KMS-11 (cell line): ENCODE results near the gene EIF5B.
"Not testable (repeated sequence)": the region's sequence is repeated elsewhere in the genome, so short reads cannot be mapped to it uniquely, and the experiment has no call there.

Experiments
- H2AFZ ChIP-seq: fragments of 200-600 bp; sonication (generic); 2 replicates; pipeline ENCODE4 v1.6.1; 2016; ENCODE audit warnings: antibody characterized with exemption, mixed run types, low read depth
- H3K27ac ChIP-seq: fragments of 200-600 bp; sonication (generic); 2 replicates; pipeline ENCODE4 v1.6.1; 2016; ENCODE audit warnings: mild to moderate bottlenecking, mixed run types
- H3K27me3 ChIP-seq: fragments of 200-600 bp; sonication (generic); 2 replicates; pipeline ENCODE4 v1.6.1; 2017; ENCODE audit warnings: mild to moderate bottlenecking, low read depth, mixed run types, moderate library complexity; ENCODE audit not compliant: insufficient read depth
- H3K36me3 ChIP-seq: fragments of 200-600 bp; sonication (generic); 2 replicates; pipeline ENCODE4 v1.6.1; 2017; ENCODE audit warnings: mild to moderate bottlenecking, mixed run types; ENCODE audit not compliant: insufficient read depth
- H3K4me1 ChIP-seq: fragments of 200-600 bp; sonication (generic); 2 replicates; pipeline ENCODE4 v1.6.1; 2016; ENCODE audit warnings: mild to moderate bottlenecking, low read depth, mixed run types; ENCODE audit not compliant: poor library complexity, severe bottlenecking
- H3K4me2 ChIP-seq: fragments of 200-600 bp; sonication (generic); 2 replicates; pipeline ENCODE4 v1.7.0; 2016; ENCODE audit warnings: mild to moderate bottlenecking, mixed run types
- H3K4me3 ChIP-seq: fragments of 200-600 bp; sonication (generic); IDR thresholded peaks from 2 replicates; pipeline ENCODE4 v1.6.1; 2017; ENCODE audit warnings: low read depth, low read length, mixed read lengths; ENCODE audit not compliant: insufficient read depth
- H3K79me2 ChIP-seq: fragments of 200-600 bp; sonication (generic); 2 replicates; pipeline ENCODE4 v1.6.1; 2016; ENCODE audit warnings: low read depth, mixed run types; ENCODE audit not compliant: insufficient read depth
- H3K9ac ChIP-seq: fragments of 200-600 bp; sonication (generic); 2 replicates; pipeline ENCODE4 v1.6.1; 2016; ENCODE audit warnings: mild to moderate bottlenecking, mixed run types
- H4K20me1 ChIP-seq: fragments of 200-600 bp; sonication (generic); 2 replicates; pipeline ENCODE4 v1.6.1; 2016; ENCODE audit warnings: mild to moderate bottlenecking, mixed run types; ENCODE audit not compliant: insufficient read depth
- TF ChIP-seq, protein P1 (sequence below): fragments of 200-600 bp; sonication (generic); conservative IDR thresholded peaks from 2 replicates; pipeline ENCODE4 v1.6.1; 2017; ENCODE audit warnings: low read depth, mild to moderate bottlenecking, antibody characterized with exemption, low read length, moderate library complexity, mixed read lengths

Gene EIF5B

DNA sequence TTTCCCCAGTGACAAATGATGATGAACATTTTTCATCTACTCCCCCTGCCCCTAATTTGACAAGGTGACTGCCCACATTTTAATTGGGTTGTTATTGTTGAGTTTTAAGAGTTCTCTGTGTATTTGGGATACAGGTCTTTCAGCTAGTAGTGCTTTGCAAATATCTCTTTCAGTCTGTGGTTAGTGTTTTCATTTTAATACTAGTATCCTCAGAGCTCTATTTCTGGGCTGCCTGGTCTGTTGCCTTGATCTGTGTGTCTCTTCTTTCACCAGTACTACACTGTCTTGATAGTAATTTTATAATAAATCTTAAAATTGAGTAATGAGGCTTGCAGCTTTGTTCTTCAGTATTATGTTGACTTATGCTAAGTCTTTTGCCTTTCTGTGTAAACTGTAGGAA is 19.7 kb downstream of the EIF5B start:
- no peak overlapping the region for H3K9ac ChIP-seq
- TF ChIP-seq, protein P1, sequence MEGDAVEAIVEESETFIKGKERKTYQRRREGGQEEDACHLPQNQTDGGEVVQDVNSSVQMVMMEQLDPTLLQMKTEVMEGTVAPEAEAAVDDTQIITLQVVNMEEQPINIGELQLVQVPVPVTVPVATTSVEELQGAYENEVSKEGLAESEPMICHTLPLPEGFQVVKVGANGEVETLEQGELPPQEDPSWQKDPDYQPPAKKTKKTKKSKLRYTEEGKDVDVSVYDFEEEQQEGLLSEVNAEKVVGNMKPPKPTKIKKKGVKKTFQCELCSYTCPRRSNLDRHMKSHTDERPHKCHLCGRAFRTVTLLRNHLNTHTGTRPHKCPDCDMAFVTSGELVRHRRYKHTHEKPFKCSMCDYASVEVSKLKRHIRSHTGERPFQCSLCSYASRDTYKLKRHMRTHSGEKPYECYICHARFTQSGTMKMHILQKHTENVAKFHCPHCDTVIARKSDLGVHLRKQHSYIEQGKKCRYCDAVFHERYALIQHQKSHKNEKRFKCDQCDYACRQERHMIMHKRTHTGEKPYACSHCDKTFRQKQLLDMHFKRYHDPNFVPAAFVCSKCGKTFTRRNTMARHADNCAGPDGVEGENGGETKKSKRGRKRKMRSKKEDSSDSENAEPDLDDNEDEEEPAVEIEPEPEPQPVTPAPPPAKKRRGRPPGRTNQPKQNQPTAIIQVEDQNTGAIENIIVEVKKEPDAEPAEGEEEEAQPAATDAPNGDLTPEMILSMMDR, result no peak
- H3K4me2 ChIP-seq, result no peak overlapping the region
- H4K20me1 ChIP-seq, result 0 out of 2 replicates have a peak, but pooled peaks cover 7% of the 10 kb centered on the region
- no peak overlapping the region for H3K4me3 ChIP-seq
- no peak overlapping the region for H3K27ac ChIP-seq
- no peaks in the 10 kb centered on the region for H3K27me3 ChIP-seq
- peaks cover 21% of the 10 kb centered on the region for H3K4me1 ChIP-seq
- H3K36me3 ChIP-seq, result no peaks in the 10 kb centered on the region
- H3K79me2 ChIP-seq, result peaks cover 88% of the 10 kb centered on the region
- H2AFZ ChIP-seq, result no peak overlapping the region

DNA sequence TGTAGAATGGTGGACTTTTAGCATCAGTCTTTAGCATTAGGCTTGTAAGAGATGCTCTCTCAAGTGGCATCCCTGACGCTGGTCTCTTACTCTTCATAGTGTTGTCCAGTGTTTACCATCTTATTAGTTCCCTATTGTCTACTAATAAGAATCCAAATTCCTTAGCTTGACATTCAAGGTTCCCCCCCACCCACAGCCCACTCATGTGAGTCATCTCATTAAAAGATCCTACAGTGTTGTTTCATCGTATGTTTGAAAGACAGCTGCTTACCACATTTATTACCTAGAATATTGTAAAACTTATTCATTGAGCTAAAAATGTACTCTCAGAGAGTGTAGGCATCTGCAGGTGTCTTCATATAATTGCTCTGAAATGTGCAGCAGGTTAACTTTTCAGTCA is 28.5 kb downstream of the EIF5B start:
- no peak overlapping the region for H3K4me2 ChIP-seq
- H3K4me1 ChIP-seq, result peaks cover 9% of the 10 kb centered on the region
- H3K27me3 ChIP-seq, result no peaks in the 10 kb centered on the region
- no peaks in the 10 kb centered on the region for H4K20me1 ChIP-seq
- no peak overlapping the region for H3K27ac ChIP-seq
- no peak overlapping the region for H2AFZ ChIP-seq
- TF ChIP-seq, protein P1, result no peak
- H3K9ac ChIP-seq, result no peak overlapping the region
- H3K4me3 ChIP-seq, result no peak overlapping the region
- peaks cover 6% of the 10 kb centered on the region; the same call in 1 of the 2 replicates for H3K79me2 ChIP-seq
- peaks cover 19% of the 10 kb centered on the region; the same call in 1 of the 2 replicates for H3K36me3 ChIP-seq

DNA sequence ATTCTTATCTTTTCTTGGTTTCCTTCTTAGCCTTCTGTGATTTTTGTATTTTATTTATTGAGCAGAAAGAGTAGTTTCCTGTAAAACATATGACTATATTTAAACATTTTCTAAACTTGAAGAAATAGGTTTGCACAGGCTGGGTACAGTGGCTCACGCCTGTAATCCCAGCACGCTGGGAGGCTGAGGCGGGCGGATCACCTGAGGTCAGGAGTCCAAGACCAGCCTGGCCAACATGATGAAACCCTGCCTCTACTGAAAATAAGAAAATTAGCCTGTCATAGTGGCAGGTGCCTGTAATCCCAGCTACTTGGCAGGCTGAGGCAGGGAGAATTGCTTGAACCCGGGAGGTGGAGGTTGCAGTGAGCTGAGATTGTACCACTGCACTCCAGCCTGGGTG is 31.7 kb downstream of the EIF5B start:
- not testable (repeated sequence) for H2AFZ ChIP-seq, H3K79me2 ChIP-seq, H3K27me3 ChIP-seq, H4K20me1 ChIP-seq, H3K27ac ChIP-seq, H3K9ac ChIP-seq, H3K4me3 ChIP-seq, H3K4me1 ChIP-seq, H3K4me2 ChIP-seq
- H3K36me3 ChIP-seq, result peaks cover 19% of the 10 kb centered on the region; the same call in 1 of the 2 replicates

DNA sequence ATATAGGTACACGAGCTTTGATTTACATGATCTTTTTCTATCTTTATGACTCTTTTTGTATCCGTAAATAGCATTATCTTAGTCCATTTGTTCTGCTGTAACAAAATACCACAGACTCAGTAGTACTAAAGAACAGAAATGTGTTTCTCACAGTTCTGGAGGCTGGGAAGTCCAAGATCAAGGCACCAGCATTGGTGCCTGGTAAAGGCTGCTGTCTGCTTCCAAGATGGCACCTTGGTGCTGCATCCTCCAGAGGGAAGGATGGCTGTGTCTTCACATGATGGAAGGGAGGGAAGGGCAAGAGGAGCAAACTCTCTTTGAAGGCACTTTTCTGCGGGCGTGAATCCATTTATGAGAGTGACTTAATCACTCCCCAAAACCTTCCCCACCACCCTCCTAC is 36.0 kb downstream of the EIF5B start:
- Histone ChIP-seq H4K20me1 (no peaks in the 10 kb centered on the region), H3K4me1 (peaks cover 17% of the 10 kb centered on the region), H3K36me3 (peaks cover 6% of the 10 kb centered on the region; the same call in 1 of the 2 replicates)

DNA sequence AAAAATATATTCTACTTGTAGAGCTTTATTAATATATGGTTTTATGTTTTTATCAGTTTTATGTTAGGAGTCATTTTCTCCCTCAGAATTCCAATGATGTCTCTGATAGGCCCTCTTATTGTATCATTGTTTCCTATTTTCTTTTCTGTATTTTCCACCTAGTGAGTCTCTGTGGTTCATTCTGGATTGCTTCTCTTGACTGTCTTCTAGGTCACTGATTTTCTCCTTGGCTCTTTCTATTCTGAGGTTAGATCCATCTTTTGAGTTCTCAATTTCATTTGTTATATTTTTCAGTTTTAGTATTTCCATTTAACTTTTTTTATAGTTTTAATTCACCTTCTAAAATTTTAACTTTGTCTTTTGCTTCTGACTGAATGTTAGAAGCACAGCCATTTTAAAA is 37.6 kb downstream of the EIF5B start:
- no peak overlapping the region for H3K27ac ChIP-seq
- H3K79me2 ChIP-seq, result no peaks in the 10 kb centered on the region
- peaks cover 24% of the 10 kb centered on the region for H3K4me1 ChIP-seq
- H2AFZ ChIP-seq, result no peak overlapping the region
- H3K27me3 ChIP-seq, result no peaks in the 10 kb centered on the region
- no peak overlapping the region for H3K4me3 ChIP-seq
- TF ChIP-seq, protein P1, result no peak
- H4K20me1 ChIP-seq, result no peaks in the 10 kb centered on the region
- peaks cover 8% of the 10 kb centered on the region; the same call in 1 of the 2 replicates for H3K36me3 ChIP-seq
- no peak overlapping the region for H3K4me2 ChIP-seq
- no peak overlapping the region for H3K9ac ChIP-seq

More for the DNA sequence above, 36.0 kb downstream of the EIF5B start:
- no peaks in the 10 kb centered on the region for H3K79me2 ChIP-seq
- H3K4me2 ChIP-seq, result no peak overlapping the region
- H3K27me3 ChIP-seq, result no peaks in the 10 kb centered on the region
- H3K4me3 ChIP-seq, result no peak overlapping the region
- TF ChIP-seq, protein P1, result no peak
- no peak overlapping the region for H2AFZ ChIP-seq
- no peak overlapping the region for H3K27ac ChIP-seq
- H3K9ac ChIP-seq, result no peak overlapping the region
